Effector CD8-positive, alpha-beta T cell (primary cell): ENCODE results near the gene SNX17.
"Not testable (repeated sequence)": the region's sequence is repeated elsewhere in the genome, so short reads cannot be mapped to it uniquely, and the experiment has no call there.

Experiments used
- DNase-seq: peaks from one replicate; lab custom pipeline; 2025; lab: John Stamatoyannopoulos, UW
- total RNA-seq, 4 experiments: gene quantifications; one replicate each; lab custom pipeline; 2026; lab: John Stamatoyannopoulos, UW

The SNX17 gene, protein sequence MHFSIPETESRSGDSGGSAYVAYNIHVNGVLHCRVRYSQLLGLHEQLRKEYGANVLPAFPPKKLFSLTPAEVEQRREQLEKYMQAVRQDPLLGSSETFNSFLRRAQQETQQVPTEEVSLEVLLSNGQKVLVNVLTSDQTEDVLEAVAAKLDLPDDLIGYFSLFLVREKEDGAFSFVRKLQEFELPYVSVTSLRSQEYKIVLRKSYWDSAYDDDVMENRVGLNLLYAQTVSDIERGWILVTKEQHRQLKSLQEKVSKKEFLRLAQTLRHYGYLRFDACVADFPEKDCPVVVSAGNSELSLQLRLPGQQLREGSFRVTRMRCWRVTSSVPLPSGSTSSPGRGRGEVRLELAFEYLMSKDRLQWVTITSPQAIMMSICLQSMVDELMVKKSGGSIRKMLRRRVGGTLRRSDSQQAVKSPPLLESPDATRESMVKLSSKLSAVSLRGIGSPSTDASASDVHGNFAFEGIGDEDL
- 119 to 162 (median 145) reads per million in 4 experiments for total RNA-seq

DNA sequence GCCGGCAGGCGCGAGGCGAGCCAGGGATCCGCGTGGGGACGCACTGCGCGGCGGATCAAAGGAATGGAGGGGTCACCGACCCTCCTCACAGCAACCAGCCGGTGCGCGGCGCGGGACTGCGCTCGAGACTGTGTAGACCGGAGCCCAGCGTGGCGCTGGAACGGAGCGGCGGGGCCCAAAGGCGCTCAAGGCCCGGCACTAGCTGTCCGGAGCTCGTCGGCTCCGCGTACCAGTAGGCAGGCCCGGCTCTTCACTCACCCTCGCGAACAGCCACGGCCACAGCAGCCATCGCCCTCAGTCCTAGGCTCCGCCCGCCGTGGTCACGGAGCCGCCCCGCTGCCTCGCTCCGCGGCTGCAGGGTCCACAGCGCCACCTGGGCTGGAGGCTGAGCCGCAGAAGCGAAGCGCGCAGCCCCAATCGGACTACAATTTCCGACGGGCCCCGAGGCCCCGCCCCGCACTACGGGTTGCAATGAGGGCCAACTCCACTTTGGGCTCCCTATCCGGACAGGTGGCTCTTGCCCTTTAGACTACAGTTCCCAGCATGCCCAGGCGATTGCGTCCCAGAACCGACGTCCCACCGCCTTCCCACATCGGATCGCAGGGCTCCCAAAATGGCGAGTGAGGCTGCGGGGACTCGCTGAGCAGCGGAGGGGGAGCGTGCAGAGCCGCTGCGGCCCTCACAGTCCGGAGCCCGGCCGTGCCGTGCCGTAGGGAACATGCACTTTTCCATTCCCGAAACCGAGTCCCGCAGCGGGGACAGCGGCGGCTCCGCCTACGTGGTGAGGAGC lies at the start of gene SNX17, which contains the start of gene EIF2B4:
Gene SNX17, plus strand, starts transcription at position 591 of the 790 bp plus-strand sequence. Its CDS starts 128 bp downstream, at position 719.
Gene EIF2B4, minus strand, starts transcription at position 313 of the 790 bp plus-strand sequence. Its CDS starts 24 bp downstream, at position 289.
- peak; percentile 98 for DNase-seq

- no peak for DNase-seq
Measured at GRCh38 chr2:27320958-27321543, 49.4 kb upstream of the SNX17 start.

DNA sequence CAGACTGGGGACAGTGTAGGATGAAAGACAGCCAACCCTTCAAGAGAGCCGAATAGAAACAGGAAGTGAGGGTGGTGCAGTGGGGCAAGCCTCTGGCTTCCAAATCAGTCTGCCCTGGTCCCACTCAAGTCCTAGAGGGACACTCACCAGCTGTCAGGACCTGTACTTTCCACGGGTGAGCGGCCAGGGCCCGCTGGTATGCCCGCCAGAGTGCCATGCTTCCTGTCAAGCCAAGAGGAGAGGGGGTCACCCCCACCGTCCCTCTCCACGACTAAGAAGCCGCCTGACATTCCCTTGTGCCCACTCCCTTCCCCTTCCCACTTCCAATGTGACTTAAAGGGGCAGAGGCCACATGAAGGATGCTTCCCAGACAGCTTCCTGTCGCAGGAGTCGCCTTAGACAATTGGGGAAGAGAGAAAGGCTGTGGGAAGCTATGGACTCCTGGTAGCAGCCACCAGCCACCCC lies 48.1 kb upstream of the SNX17 start:
- no peak for DNase-seq

DNA sequence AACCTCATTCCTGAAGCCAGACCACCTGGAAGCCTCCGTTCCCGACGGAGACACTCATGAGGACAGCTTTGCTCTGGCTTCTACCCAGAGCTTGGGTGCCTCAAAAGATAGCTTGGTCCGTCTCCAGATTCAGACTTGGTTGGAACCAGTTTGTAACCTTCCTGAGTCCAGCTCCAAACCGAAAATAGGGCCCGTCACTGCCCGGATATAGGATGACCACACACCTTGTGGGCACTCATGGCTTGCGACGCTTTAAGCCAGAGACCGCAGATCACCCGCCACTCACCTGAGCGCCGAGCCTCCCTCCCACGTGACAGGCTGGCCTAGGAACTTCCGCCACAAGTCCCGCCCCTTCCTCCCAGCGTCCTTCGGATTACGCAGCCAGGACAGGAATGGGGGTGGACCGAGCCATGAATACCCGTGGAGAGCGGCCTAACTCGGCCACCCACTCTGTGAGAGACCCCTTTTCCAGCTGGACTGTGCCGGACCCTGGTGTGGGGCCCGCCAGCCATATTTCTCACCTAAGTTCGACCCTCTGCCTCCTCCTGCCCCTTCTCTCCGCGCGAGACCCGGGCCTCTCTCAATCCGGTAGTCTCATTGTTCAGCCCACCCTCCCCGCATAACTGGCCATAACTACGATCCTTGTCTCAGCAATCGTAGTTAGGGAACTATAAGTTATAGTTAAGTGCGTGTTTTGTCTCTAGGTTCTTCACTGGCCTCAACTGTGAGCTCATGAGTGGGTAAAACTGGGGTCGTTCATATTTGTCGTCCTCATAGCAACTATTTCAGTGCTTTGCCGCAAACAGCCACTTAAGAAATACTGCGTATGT lies 47.4 kb upstream of the SNX17 start, which contains the start of gene MPV17:
Gene MPV17, minus strand, starts transcription at position 332 of the 830 bp plus-strand sequence. CDS start 580 bp downstream, outside the sequence.
- DNase-seq, result peak; percentile 67

DNA sequence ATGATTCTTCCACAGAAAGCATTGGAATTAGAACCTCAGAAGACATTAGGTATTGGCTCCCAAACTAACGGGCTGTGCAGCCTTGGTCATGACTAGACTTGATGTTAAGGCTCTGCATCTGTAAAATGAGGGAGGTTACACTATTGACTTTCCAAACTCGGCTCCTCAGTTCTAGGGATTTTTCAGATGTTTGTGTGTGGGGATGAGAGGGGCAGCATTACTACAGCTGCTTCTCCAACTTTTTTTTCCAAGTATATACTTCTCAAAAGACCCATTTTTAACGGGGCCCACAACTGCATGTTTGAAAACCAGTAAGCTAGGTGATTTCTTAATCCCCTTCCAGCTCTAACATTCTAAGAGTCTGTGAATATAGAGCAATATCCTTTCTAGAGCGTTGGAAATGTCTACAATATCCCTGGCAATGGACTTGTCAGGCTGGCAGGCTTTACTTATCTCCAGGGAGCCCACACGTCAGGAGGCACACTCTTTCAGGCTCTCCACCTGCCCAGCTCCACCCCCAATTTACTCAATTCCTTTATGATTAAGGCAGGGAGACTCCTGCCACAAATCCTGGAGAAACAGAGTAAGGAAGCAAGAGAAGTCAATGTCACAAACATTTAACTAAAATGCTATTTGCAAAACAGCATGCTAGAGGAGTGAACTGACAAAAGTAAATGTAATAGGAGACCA lies 46.7 kb upstream of the SNX17 start:
- no peak for DNase-seq

DNA sequence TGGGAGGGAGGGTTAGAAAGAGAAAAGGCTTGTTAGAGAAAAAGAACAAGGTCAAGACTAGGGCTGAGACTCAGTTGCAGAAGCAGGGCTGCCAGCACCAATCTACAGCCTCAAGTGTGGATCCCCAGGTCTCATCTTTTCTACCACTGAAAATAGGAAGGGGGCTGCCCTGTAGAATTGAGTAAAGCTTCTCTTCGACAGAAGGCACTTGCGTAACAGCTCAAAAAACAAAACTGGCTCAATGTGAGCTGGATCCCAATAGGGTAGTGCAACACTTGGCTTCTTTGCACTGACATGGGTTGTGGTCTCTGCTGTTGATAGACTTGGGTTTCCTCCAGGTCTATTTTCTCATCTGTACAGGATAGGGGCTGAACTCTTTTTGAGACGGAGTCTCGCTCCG lies 45.7 kb upstream of the SNX17 start:
- no peak for DNase-seq

DNA sequence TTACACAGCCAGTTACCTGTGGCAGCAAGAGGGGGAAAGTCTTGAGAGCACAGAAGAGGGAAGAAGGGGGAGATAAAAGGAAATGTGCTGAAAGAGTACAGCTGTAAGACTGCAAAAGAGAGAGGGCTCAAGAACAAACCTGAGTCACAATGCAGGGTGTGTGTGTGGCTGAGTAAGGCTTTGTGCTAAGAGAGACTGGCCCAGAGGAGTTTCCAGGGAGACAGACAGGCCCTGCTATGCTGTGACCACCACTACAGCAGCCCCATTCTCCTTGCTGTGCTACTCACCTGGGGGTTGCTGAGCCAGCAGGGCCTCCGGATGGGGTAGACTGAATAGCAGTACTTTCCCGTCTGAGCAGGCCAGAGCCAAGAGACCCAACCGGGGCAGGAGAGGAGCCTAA lies 35.1 kb upstream of the SNX17 start:
- DNase-seq, result no peak

DNA sequence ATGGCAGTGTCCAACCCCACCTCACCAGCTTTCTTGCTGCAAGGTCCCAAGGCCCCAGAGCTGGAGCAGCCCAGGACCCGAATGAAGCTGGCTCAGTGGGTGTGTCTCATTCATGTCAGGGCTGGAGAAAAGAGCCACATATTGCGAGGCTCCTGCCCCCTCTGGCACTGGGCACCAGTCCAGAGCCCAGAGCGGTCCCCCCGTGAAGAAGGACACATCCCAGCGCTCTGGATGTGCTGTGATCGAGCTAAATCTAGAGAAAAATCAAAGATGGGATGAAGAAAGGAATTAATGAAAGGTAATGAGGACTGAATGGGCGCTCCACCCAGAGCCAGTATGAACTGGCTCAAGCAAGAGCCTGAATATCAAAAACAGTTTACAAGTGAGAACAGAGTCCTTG lies 34.2 kb upstream of the SNX17 start:
- no peak for DNase-seq

DNA sequence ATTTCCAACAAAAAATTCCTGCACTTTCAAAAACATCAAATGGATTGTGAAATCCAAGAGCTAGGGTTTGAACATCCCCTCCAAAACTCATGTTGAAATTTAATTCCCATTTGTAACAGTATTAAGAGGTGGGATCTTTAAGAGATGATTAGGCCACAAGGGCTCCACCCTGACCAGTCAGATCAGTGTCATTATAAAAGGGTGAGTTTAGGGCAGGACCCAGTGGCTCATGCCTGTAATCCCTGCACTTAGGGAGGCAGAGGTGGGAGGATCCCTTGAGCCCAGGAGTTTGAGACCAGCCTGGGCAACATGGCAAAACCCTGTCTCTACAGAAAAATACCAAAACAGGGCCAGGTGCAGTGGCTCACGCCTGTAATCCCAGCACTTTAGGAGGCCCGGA lies 22.8 kb upstream of the SNX17 start:
- DNase-seq, result no peak

- no peak for DNase-seq
Measured at GRCh38 chr2:27350106-27350693, 20.2 kb upstream of the SNX17 start.

DNA sequence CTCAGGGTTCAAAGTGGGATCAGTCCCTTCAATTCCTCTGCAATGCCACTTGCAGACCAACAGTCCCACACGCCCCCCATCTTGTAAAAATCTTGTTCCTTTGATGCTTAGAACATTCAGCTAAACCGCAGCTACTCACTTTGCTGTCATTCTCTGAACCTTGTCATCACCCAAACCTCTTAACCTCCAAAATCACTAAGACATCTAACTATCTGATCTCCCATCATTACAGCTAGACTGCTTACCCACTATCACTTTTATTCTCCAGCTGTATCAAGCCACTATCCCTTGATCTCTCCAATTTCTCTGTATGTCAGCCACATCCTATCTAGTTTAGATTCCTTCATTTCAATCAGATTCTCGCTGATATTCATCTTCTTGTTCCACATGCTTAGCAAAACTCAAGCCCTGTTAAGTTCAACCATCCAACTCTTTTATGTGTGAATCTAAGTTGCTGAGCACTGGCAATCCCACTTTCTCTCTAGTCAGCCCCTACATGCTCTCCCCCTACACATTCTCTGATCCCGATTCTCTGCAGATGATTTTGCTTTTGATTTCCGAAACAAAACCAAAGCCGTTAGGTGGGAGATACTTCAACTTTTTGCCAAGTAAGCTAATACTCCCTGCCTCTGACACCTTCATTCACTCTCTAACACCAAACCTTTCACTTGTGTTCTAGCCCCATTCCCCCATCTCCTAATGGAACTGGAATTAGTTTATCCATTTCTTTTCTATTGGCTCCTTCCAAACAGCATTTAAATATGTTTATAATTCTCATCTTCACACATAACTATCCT lies 18.4 kb upstream of the SNX17 start:
- no peak for DNase-seq

GRCh38 chr2:27353386-27353761 lies 17.0 kb upstream of the SNX17 start:
- not testable (repeated sequence) for DNase-seq

DNA sequence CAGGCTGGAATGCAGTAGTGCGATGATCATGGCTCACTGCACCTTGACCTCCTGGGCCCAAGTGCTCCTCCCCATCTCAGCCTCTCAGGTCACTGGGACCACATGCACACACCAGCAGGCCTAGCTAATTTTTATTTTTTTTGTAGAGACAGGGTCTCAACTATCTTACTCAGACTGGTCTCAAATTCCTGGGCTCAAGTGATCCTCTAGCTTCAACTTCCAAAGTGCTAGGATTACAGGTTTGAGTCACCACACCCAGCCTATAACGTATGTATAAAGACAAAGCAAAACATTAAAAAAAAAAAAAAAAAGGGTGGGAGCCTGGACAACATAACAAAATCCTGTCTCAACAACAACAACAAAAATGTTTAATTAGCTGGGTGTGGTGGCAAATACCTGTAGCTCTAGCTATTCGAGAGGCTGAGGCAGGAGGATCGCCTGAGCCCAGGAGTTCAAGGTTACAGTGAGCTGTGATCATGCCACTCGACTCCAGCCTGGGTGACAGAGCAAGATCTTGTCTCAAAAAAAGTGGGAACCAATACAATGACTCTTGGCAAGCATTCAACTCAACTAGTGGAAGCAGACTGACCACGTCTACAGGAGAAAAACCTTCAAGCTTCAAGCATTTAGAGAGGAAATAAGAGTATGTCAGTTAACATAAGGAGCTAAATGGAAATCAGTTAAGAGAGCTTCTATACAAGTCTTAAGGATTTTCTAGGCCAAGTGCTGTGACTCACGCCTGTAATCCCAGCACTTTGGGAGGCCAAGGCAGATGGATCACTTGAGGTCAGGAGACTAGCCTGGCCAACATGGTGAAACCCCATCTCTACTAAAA lies 16.4 kb upstream of the SNX17 start:
- DNase-seq, result no peak

DNA sequence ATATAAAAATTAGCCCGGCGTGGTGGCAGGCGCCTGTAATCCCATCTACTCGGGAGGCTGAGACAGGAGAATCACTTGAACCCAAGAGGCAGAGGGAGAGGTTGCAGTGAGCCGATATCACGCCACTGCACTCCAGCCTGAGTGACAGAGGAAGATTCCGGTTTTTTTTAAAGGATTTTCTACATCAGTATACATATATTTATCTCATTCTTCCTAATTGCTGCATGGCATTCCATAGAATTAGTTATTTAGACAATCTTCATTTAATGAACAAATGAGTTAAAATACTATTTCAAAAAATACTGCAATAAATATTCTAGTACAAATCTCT lies 15.9 kb upstream of the SNX17 start:
- DNase-seq, result no peak

DNA sequence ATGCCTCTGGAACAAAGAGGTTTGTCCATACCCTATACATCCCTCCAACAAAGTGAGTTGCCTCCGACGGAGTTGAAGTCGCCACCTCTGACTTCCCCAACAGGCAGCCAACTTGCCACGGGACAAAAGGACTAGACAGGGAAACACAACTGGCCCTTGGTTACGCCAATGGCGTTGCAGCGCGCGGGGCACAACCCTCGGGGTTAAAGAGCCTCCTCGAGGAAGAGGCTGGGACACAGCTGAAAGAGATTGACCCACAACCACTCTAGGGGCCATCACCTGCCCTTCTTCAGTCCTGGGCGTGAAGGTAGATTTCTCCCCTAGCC lies 14.4 kb upstream of the SNX17 start:
- DNase-seq, result peak; percentile 48

- peak; percentile 86 for DNase-seq
Measured at GRCh38 chr2:27356382-27357181, 13.8 kb upstream of the SNX17 start, which contains the start of gene GTF3C2. GTF3C2 (minus strand) TSS chr2:27356764; CDS start chr2:27343554, 13,210 bp downstream.

DNA sequence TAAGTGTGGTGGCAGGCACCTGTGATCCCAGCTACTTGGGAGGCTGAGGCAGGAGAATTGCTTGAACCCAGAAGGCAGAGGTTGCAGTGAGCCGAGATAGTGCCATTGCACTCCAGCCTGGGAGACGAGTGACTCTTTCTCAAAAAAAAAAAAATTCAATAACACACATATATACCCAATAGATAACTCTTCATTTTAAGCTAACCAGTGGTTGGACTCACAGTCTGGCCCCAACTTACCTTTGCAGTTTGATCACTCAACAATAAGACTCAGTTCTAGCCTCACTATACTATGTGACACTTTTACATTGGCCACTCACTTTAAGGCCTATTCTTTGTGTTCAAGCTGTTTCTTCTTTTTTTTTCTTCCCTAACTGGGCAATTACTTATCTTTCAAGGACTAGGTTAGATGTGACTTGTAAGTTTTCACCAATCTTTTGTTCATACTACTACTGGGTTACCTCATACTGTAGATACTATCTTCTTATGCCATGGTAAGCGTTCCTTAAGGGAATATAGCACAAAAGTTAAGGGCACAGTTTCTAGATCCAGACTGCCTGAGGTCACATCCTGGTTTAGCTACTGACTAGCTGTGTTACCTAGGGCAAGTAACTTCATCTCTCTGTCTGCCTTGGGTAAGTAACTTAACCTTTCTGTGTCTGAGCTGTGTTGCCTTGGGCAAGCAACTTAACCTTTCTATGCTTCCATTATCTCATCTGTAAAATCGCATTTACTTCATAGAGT lies 7.6 kb upstream of the SNX17 start:
- DNase-seq, result no peak
